Measurements from ENCODE around the gene ETNK2. TPM values are rescaled to one million over a fixed set of nuclear protein-coding genes. Genes with fewer than 3 reads are reported as not detected.

ETNK2 gene
- polyA plus RNA-seq, 1 donor from 2014 or later = 1.5 TPM

- H3K4me1 Mint-ChIP-seq = no peaks in the 10 kb centered on the region
- no peaks in the 10 kb centered on the region for H3K36me3 Mint-ChIP-seq
- H3K4me3 Mint-ChIP-seq = no peak overlapping the region
- H3K27ac Mint-ChIP-seq = no peak overlapping the region
- no peaks in the 10 kb centered on the region for H3K9me3 Mint-ChIP-seq
- peaks cover 12% of the 10 kb centered on the region for H3K27me3 Mint-ChIP-seq
Observed at GRCh38 chr1:204083491-204083890, 68.4 kb downstream of the ETNK2 start.

DNA sequence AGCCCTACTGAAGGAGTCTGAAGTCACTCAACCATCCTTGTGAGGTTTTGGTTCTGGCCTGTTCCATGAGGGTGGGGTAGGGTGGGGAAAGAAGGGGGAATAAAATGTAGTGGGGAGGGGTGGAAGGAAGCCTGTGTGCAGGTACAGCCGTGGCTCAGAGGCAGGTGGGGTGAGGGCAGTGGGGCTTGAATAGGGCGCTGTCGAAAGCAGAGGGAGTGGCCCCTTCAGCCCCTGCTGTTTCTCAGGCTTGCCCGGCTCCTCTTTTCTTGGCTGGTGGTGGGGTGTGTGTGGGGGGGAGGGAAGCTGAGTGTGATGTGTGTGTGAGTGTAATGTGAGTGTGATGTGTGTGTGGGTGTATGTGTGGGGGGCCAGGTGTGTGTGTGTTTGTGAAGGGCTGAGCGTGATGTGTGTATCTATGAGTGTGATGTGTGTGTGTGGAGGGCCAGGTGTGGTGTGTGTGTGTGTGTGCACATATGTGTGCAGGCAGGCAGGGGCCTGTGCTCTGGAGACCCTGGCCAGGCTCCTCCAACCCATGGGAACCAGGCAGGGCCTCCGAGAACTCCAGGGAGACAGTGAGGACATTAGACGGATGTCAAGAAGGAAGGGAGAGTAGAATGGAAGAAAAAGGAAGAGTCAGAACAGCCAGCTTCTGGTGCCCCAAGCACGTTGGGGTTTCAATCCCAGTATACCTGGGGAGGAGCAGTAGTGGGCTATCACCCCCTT, 69.9 kb downstream of the ETNK2 start:
- peak overlapping the region in 1 of 4 donors; percentile 28 for H3K4me3 Mint-ChIP-seq
- no peaks in the 10 kb centered on the region for H3K9me3 Mint-ChIP-seq
- H3K27me3 Mint-ChIP-seq = peaks cover 18% of the 10 kb centered on the region
- H3K27ac Mint-ChIP-seq = no peak overlapping the region
- H3K36me3 Mint-ChIP-seq = no peaks in the 10 kb centered on the region
- H3K4me1 Mint-ChIP-seq = no peaks in the 10 kb centered on the region

GRCh38 chr1:204081164-204081790, 70.6 kb downstream of the ETNK2 start:
- no peak overlapping the region for H3K27ac Mint-ChIP-seq
- no peaks in the 10 kb centered on the region for H3K36me3 Mint-ChIP-seq
- H3K9me3 Mint-ChIP-seq = no peaks in the 10 kb centered on the region
- no peaks in the 10 kb centered on the region for H3K4me1 Mint-ChIP-seq
- H3K27me3 Mint-ChIP-seq = peaks cover 24% of the 10 kb centered on the region
- no peak overlapping the region for H3K4me3 Mint-ChIP-seq

Other genes starting within 250 kb of the ETNK2 start
- 0.33 TPM for gene SOX13, start 78.9 kb downstream of the ETNK2 start, polyA plus RNA-seq
- not detected for gene REN, start 14.3 kb upstream of the ETNK2 start, polyA plus RNA-seq
- not detected for gene KISS1, start 44.4 kb upstream of the ETNK2 start, polyA plus RNA-seq
- gene GOLT1A, start 61.9 kb upstream of the ETNK2 start, polyA plus RNA-seq = not detected
- 0.11 TPM for gene PLEKHA6, start 207.9 kb upstream of the ETNK2 start, polyA plus RNA-seq